Activated CD4-positive, alpha-beta memory T cell treated with anti-CD3 and anti-CD28 coated beads, Interleukin-2, amount 10 ng/mL, durations not matched to agents 7 days and 5 days (primary cell): Measurements from ENCODE around the gene DCLK1. TPM values are rescaled to one million over a fixed set of nuclear protein-coding genes. Genes with fewer than 3 reads are reported as not detected.

ENCODE experiments used
- CTCF ChIA-PET: fragments of 350-600 bp; sonication (Branson Sonifier 250); formaldehyde crosslinking; loops from one replicate; lab custom pipeline; 2021; ENCODE audit warnings: antibody characterized with exemption, inconsistent platforms; lab: Charles Lee
- POLR2A ChIA-PET: fragments of 350-600 bp; sonication (Branson Sonifier 250); formaldehyde crosslinking; loops from one replicate; lab custom pipeline; 2021; ENCODE audit warnings: antibody characterized with exemption; lab: Charles Lee
- DNase-seq: peaks from one replicate; pipeline ENCODE4 v3.0.0-alpha.2; 2020
- H3K27ac Mint-ChIP-seq: one replicate; pipeline ENCODE4 v1.8.0; 2021; ENCODE audit warnings: mild to moderate bottlenecking, mixed read lengths
- H3K27me3 Mint-ChIP-seq: one replicate; pipeline ENCODE4 v1.8.0; 2021; ENCODE audit warnings: mixed read lengths
- H3K36me3 Mint-ChIP-seq: one replicate; pipeline ENCODE4 v1.8.0; 2021; ENCODE audit warnings: low read depth, mixed read lengths
- H3K4me1 Mint-ChIP-seq: one replicate; pipeline ENCODE4 v1.8.0; 2021; ENCODE audit warnings: mixed read lengths
- H3K4me3 Mint-ChIP-seq: one replicate; pipeline ENCODE4 v1.8.0; 2021; ENCODE audit warnings: mild to moderate bottlenecking, mixed read lengths
- H3K9me3 Mint-ChIP-seq: one replicate; pipeline ENCODE4 v1.8.0; 2021; ENCODE audit warnings: mixed read lengths
- total RNA-seq, 2 experiments: library from RNA; stranded (reverse); gene quantifications; one replicate each; pipeline ENCODE4 v1.2.3, GENCODE V29; 2021

DCLK1 gene
- total RNA-seq, 2 experiments from 2014 or later, result not detected

DNA sequence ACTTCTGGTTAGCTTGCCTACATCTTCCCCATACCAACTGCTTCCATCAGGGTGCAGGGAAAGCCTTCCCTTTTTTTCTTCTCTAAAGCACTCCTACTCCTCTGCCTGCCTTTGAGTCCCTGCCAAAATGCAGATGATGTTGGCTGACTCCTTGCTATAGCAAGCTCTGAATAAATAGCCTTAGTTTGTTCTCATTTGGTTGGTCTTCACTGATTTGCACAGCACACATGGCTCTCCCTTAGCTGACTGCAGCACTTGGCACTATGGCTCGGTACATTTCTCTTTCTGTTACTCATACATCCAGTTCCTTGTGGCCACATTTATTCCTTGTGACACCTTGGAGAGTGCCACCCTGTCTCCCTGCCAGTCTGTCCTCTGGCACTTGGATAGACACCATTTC lies 249.8 kb downstream of the DCLK1 start:
- Mint-ChIP-seq H3K27me3 (no peaks in the 10 kb centered on the region), H3K4me3 (no peak overlapping the region), H3K9me3 (peaks cover 5% of the 10 kb centered on the region), H3K4me1 (no peaks in the 10 kb centered on the region), H3K36me3 (no peaks in the 10 kb centered on the region), H3K27ac (no peak overlapping the region)
- POLR2A ChIA-PET, result no interaction called here
- DNase-seq, result no peak
- CTCF ChIA-PET, result no interaction called here

DNA sequence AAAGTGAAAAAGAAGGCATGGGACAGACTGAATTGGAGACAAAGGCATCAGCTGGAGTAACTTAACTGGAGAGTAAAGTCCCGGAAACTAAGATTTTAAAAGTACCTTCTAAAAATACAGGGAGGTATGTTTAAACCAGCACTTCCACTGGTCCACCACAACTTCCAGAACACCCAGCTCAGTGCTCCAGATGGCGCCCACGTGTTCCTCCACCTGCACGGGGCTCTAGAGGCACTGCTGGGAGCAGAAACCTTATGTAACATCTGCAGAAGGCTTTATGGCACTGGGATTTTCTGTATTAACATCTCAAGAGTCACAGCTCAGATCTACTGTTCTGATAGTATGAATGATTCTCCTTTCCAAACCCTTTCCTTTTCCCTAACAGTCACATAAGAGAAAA lies 252.1 kb downstream of the DCLK1 start:
- no peak overlapping the region for H3K4me3 Mint-ChIP-seq
- peaks cover 5% of the 10 kb centered on the region for H3K9me3 Mint-ChIP-seq
- no peak for DNase-seq
- CTCF ChIA-PET, result no interaction called here
- POLR2A ChIA-PET, result no interaction called here
- no peaks in the 10 kb centered on the region for H3K4me1 Mint-ChIP-seq
- no peak overlapping the region for H3K27ac Mint-ChIP-seq
- no peaks in the 10 kb centered on the region for H3K27me3 Mint-ChIP-seq
- H3K36me3 Mint-ChIP-seq, result no peaks in the 10 kb centered on the region

DNA sequence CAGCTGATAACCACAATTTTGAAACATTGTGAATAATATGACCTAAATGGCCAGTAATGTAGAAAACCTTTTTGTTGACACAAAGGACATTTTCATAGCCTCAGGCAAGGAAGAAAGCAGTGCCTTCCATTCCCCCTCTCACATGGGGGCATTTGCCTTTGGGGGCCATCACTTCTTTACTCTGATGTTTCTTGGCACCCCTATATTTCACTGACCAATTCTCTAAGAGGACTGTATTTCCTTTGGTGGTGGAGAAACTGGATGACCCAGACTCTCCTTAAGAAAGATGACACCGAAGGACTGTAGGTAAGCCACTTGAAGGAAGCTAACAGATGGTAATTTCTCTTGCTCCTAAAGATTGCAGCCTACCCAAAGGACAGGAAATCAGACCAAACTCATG lies 254.6 kb downstream of the DCLK1 start:
- no peaks in the 10 kb centered on the region for H3K36me3 Mint-ChIP-seq
- H3K4me3 Mint-ChIP-seq, result no peak overlapping the region
- H3K9me3 Mint-ChIP-seq, result peaks cover 3% of the 10 kb centered on the region
- no peak overlapping the region for H3K27ac Mint-ChIP-seq
- CTCF ChIA-PET, result no interaction called here
- H3K4me1 Mint-ChIP-seq, result no peaks in the 10 kb centered on the region
- H3K27me3 Mint-ChIP-seq, result no peaks in the 10 kb centered on the region
- POLR2A ChIA-PET, result no interaction called here
- DNase-seq, result no peak

DNA sequence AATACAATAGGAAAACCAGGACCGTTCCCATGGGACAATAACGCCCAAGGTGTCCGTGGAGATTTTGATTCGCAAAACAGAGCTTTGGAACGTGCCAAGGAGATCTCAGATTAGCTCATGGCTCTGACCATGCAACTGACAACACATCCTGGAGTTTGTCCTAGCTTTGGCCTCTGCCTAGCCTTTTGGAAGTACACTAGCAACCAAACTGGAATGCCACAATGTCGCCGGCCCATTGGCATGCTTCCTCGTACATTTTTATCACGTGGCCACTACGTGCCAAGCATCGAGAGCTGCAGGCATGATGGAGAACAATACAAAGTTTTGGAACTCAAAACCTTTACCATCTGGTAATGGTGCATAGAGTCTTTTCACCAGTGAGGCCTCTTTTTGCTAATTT lies 256.5 kb downstream of the DCLK1 start:
- no peaks in the 10 kb centered on the region for H3K9me3 Mint-ChIP-seq
- no peak overlapping the region for H3K4me3 Mint-ChIP-seq
- H3K4me1 Mint-ChIP-seq, result no peaks in the 10 kb centered on the region
- ChIA-PET POLR2A (no interaction called here), CTCF (no interaction called here)
- no peaks in the 10 kb centered on the region for H3K36me3 Mint-ChIP-seq
- DNase-seq, result no peak
- no peak overlapping the region for H3K27ac Mint-ChIP-seq
- no peaks in the 10 kb centered on the region for H3K27me3 Mint-ChIP-seq

DNA sequence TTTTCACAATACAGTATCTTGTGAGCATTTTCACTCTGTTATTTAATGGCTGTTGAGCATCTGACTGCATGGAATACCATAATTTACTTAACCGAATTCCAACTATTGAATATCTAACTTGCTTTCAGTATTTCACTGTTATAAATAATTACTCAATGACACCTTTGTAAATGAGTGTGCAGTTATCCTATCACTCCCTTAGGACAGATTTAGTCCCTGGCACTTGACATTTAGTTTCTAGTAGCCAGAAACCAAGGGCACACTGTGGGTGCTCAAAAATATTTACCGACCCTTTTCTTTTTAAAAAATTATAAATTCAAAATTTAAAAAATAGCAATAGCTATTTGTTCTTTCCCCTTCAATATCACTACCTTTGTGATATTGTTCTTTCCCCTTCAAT lies 258.8 kb downstream of the DCLK1 start:
- no peak overlapping the region for H3K27ac Mint-ChIP-seq
- H3K4me3 Mint-ChIP-seq, result no peak overlapping the region
- H3K27me3 Mint-ChIP-seq, result no peaks in the 10 kb centered on the region
- POLR2A ChIA-PET, result no interaction called here
- H3K4me1 Mint-ChIP-seq, result no peaks in the 10 kb centered on the region
- no peak for DNase-seq
- CTCF ChIA-PET, result no interaction called here
- H3K9me3 Mint-ChIP-seq, result no peaks in the 10 kb centered on the region
- no peaks in the 10 kb centered on the region for H3K36me3 Mint-ChIP-seq

DNA sequence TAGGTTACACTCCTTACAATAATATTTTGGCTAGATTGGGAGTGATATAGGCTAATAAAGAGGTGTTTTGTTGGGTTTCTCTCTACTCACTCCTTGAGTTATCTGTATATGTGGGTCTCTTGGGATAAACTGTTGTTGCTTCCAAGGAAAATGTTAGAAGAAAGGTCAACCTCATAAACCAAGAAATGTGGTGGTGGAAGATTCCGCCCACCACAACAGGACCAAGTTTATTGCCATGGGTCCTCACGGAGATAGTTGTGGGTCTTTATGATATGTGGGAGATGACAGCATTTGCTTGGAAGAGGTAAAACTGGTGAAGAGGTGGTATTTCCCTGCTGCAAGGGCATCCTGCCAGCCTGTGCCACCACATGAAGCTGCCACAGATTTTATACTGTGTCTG lies 259.6 kb downstream of the DCLK1 start:
- H3K4me3 Mint-ChIP-seq, result no peak overlapping the region
- no peak for DNase-seq
- no peaks in the 10 kb centered on the region for H3K27me3 Mint-ChIP-seq
- H3K9me3 Mint-ChIP-seq, result no peaks in the 10 kb centered on the region
- ChIA-PET CTCF (no interaction called here), POLR2A (no interaction called here)
- H3K4me1 Mint-ChIP-seq, result no peaks in the 10 kb centered on the region
- H3K27ac Mint-ChIP-seq, result no peak overlapping the region
- H3K36me3 Mint-ChIP-seq, result no peaks in the 10 kb centered on the region

DNA sequence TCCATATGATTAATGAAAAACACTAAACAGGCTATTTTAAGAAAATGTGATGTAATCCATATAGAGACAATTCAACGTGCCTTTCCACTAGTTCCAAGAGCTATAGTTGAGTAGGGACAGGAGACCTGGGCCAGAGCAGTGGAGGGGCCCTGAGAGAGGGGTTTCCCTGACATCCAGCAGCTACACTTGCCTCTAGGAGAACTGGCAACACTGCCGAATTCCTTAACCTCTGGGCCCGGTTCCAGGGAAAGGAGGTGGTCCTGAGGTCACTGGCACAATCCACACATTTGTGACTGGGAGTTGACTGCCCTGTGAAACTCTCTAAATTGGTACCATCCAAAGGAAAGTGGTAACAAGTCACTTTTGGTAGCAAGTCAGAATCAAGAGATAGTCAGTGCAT lies 264.4 kb downstream of the DCLK1 start:
- no peak for DNase-seq
- H3K9me3 Mint-ChIP-seq, result no peaks in the 10 kb centered on the region
- H3K36me3 Mint-ChIP-seq, result no peaks in the 10 kb centered on the region
- no peaks in the 10 kb centered on the region for H3K4me1 Mint-ChIP-seq
- CTCF ChIA-PET, result no interaction called here
- H3K4me3 Mint-ChIP-seq, result no peak overlapping the region
- no peak overlapping the region for H3K27ac Mint-ChIP-seq
- no peaks in the 10 kb centered on the region for H3K27me3 Mint-ChIP-seq
- POLR2A ChIA-PET, result no interaction called here

DNA sequence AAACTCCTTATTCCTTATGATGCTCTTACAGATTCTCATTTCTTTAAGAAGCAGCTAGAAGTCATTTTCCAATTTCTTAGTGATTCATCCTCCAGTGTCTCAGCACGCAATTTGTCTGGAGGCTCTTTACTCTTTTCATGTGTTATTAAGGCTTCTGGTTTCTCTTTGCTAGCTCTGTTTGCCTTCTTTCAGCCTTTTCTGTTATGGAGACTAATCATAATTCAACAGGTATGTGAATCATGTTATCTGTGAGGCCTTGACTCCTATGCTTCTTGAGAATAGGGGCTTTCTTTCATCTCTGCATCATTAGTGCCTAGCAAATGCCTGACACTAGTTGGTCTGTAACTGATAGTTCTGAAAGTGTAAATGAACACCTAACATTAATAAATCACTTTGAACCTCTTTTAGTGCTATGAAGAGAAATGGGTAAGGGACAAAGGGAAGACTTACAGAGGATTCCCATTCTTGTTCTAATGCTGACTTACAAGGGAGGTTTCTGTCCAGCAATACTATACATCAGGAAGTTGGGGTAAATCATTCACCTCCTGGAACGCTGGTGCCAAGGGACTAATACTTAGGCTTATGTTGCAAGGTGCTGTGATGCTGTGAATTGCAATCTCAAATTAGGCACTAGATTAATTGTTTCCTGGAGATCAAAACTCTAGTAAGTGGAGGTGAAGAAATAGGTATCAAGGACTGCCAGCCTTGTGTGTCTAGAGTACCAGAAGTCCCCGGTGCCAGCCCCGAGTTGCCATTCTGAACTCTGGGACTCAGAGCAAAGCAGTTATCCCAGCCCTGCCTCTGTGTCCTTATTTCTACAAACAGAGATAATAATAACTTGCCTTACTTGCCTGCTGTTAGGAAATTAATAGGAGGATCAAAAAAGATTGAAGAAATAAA lies 265.6 kb downstream of the DCLK1 start:
- Mint-ChIP-seq H3K4me3 (no peak overlapping the region), H3K27ac (no peak overlapping the region), H3K4me1 (no peaks in the 10 kb centered on the region), H3K27me3 (no peaks in the 10 kb centered on the region), H3K36me3 (no peaks in the 10 kb centered on the region), H3K9me3 (no peaks in the 10 kb centered on the region)
- ChIA-PET CTCF (no interaction called here), POLR2A (no interaction called here)
- no peak for DNase-seq

DNA sequence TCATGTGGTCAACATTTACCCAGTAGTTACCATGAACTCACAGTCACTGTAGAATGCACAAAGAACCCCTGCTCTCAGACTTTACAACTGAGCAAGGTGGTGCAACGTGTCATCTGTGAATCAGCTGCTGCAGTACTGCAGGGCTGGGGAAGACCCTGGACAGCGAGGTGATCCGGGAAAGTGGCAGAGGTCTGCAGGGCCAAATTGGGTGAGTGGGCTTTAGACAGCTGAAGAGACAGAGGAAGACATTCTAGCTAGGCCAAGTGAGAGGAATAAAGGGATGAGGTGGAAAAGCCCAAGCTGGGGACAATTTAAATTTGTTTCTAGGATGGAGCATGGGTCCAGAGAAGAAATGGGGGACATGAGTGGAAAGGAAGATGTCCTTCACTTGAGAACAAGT lies 270.5 kb downstream of the DCLK1 start:
- H3K27ac Mint-ChIP-seq, result no peak overlapping the region
- H3K4me3 Mint-ChIP-seq, result no peak overlapping the region
- no peaks in the 10 kb centered on the region for H3K9me3 Mint-ChIP-seq
- H3K36me3 Mint-ChIP-seq, result no peaks in the 10 kb centered on the region
- DNase-seq, result no peak
- CTCF ChIA-PET, result no interaction called here
- no peaks in the 10 kb centered on the region for H3K27me3 Mint-ChIP-seq
- H3K4me1 Mint-ChIP-seq, result no peaks in the 10 kb centered on the region
- POLR2A ChIA-PET, result no interaction called here

DNA sequence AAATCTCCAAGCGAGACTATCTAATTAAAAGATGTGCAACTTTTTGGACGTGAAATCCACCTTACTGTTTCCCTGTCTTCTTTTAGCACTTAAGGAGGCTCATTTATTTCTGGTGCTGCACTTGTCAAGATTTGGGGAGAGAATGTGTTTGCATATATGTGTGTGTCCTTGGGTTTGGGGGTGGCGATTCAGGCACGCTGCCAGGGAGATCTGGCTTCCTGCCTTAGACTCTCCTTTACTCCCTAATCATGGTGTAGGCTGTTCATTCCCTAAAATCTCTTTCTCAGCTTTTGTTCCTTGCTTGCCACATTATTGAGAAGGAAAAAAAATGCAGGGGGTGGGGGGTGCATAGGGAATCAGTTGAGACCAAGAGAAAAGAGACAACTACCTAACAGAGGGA lies 271.2 kb downstream of the DCLK1 start:
- no peak overlapping the region for H3K27ac Mint-ChIP-seq
- no peaks in the 10 kb centered on the region for H3K4me1 Mint-ChIP-seq
- H3K9me3 Mint-ChIP-seq, result no peaks in the 10 kb centered on the region
- no peak overlapping the region for H3K4me3 Mint-ChIP-seq
- no peaks in the 10 kb centered on the region for H3K27me3 Mint-ChIP-seq
- CTCF ChIA-PET, result no interaction called here
- POLR2A ChIA-PET, result no interaction called here
- no peak for DNase-seq
- H3K36me3 Mint-ChIP-seq, result no peaks in the 10 kb centered on the region

DNA sequence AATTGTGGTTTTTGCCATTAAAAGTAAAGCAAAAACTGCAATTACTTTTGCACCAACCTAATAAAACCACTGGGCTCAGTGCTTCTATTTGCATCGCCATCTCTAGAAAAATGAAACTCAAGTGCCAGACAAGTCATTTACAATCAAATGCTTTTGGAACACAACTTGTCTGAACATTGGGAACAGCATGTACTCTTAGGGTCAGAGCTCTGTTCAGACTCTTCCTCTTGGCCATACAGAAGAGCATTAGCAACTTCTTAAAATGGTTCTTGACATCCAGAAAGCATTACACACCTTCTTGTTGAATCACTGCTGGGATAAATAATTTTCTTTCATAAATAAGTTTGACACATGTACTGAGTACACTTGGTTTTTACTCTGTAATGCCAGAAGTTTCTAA lies 272.5 kb downstream of the DCLK1 start:
- POLR2A ChIA-PET, result no interaction called here
- Mint-ChIP-seq H3K27me3 (no peaks in the 10 kb centered on the region), H3K4me1 (no peaks in the 10 kb centered on the region), H3K4me3 (no peak overlapping the region), H3K36me3 (no peaks in the 10 kb centered on the region), H3K9me3 (no peaks in the 10 kb centered on the region), H3K27ac (no peak overlapping the region)
- CTCF ChIA-PET, result no interaction called here
- no peak for DNase-seq

DNA sequence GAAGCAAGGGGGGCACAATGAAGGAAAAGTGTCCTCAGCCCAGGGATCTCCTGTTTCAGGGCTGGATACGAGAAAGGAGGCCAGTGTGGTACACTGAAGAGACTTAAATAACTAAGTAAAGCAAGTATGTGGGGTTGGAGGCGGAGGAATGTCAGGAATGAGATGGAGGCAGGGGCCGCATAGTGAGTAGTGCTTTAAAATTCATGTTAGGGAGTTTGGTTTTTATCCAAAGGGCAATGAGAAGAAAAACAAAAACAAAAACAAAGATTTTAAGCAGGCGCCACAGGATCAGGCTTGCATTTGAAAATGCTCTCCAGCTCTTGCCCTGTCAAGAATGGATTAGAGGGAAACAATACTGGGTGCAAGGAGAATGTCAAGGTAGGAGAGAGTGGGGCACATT lies 273.4 kb downstream of the DCLK1 start:
- no peak for DNase-seq
- Mint-ChIP-seq H3K4me1 (no peaks in the 10 kb centered on the region), H3K9me3 (no peaks in the 10 kb centered on the region), H3K27me3 (no peaks in the 10 kb centered on the region), H3K27ac (no peak overlapping the region), H3K4me3 (no peak overlapping the region), H3K36me3 (no peaks in the 10 kb centered on the region)
- ChIA-PET CTCF (no interaction called here), POLR2A (no interaction called here)

DNA sequence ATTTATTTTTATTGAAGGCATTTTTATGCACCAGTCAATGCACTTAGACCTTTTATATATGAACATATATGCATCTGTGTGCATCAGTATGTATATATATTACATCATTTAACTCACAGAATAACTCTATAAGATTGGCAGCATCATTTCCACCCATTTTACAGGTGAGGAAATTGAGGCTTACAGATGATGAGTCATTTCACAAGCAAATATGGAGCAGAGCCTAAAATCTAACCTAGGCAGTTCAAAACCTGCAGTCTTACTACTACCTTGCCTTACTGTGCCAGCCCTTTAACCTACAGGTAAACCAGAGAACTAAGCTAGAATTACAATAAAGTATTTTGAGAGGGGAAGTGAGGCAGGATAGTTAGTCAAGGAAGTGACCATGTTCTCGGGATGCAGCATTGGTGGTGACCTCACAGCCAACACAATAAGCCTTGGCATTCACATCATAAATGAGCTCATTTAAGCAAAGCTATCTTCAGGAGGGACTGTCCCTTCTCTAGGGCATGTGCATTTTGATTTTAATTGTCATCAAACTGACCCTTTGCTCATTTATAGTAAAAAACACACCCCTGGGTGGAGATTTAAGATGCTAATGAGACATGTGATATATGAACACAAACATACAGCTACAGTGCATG lies 274.3 kb downstream of the DCLK1 start:
- Mint-ChIP-seq H3K9me3 (no peaks in the 10 kb centered on the region), H3K27ac (no peak overlapping the region), H3K36me3 (no peaks in the 10 kb centered on the region), H3K4me1 (no peaks in the 10 kb centered on the region), H3K27me3 (no peaks in the 10 kb centered on the region), H3K4me3 (no peak overlapping the region)
- POLR2A ChIA-PET, result no interaction called here
- CTCF ChIA-PET, result no interaction called here
- no peak for DNase-seq

DNA sequence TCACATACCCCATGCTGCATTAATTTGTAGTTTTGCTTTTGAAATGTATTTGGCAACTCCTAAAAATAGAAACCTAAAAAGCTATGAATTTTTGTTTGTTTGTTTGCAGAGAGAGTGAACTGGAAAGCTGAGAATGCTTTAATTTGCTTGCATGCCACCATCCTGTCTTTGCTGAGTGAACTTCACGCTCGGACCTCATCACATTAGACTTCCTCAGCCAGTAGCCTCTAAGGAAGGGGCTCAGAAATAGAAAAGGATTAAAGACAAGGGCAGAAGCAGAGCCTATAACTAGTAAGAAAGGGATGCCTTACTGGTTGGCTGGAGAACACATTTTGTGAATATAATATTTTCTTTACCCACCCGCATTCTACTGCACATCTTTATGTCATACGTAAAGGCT lies 275.1 kb downstream of the DCLK1 start:
- ChIA-PET CTCF (no interaction called here), POLR2A (no interaction called here)
- no peak overlapping the region for H3K4me3 Mint-ChIP-seq
- no peaks in the 10 kb centered on the region for H3K9me3 Mint-ChIP-seq
- H3K4me1 Mint-ChIP-seq, result no peaks in the 10 kb centered on the region
- no peaks in the 10 kb centered on the region for H3K36me3 Mint-ChIP-seq
- no peak for DNase-seq
- H3K27ac Mint-ChIP-seq, result no peak overlapping the region
- H3K27me3 Mint-ChIP-seq, result no peaks in the 10 kb centered on the region
